RCC 7860 (cell line): ENCODE data around the gene APOB.

Source experiments
- DNase-seq: peaks from one replicate; pipeline ENCODE4 v3.0.0-alpha.2; 2015; ENCODE audit warnings: low spot score
- FAIRE-seq: peaks from 2 replicates; lab custom pipeline; 2012; peaks lifted over from hg19 to GRCh38; lab: Jason Lieb, UNC

Gene APOB

GRCh38 chr2:20955277-20956026, 88.4 kb downstream of the APOB start:
- DNase-seq (no peak), FAIRE-seq (no peak)

GRCh38 chr2:20953146-20953824, 90.6 kb downstream of the APOB start:
- FAIRE-seq (no peak), DNase-seq (no peak)
